IPS-20b (cell line): Measurements from ENCODE around the gene PARD3.

Experiments
- H3K27ac ChIP-seq: one replicate; pipeline ENCODE4 v1.5.1; 2013; ENCODE audit warnings: low read length
- H3K27me3 ChIP-seq: 2 replicates; pipeline ENCODE4 v1.6.1; 2013; ENCODE audit warnings: mild to moderate bottlenecking, low read length, inconsistent platforms; ENCODE audit not compliant: insufficient read depth
- H3K36me3 ChIP-seq: 2 replicates; pipeline ENCODE4 v1.6.1; 2013; ENCODE audit warnings: low read depth, mild to moderate bottlenecking, inconsistent platforms, low read length, moderate library complexity; ENCODE audit not compliant: insufficient read depth
- H3K4me1 ChIP-seq: 2 replicates; pipeline ENCODE4 v1.6.1; 2013; ENCODE audit warnings: mild to moderate bottlenecking, control low read depth, inconsistent platforms, low read length, moderate library complexity; ENCODE audit not compliant: insufficient read depth
- H3K4me3 ChIP-seq: 2 replicates; pipeline ENCODE4 v1.5.1; 2013; ENCODE audit warnings: mild to moderate bottlenecking, low read length, inconsistent platforms
- H3K9ac ChIP-seq: 2 replicates; pipeline ENCODE4 v1.6.1; 2013; ENCODE audit warnings: low read depth, mild to moderate bottlenecking, inconsistent platforms, low read length, moderate library complexity
- H3K9me3 ChIP-seq: 2 replicates; pipeline ENCODE4 v1.6.1; 2013; ENCODE audit warnings: mild to moderate bottlenecking, low read depth, low read length, inconsistent platforms; ENCODE audit not compliant: insufficient read depth

The PARD3 gene

GRCh38 chr10:34235164-34235832 lies 579.8 kb downstream of the PARD3 start:
- Histone ChIP-seq H3K27ac (no peak overlapping the region), H3K9ac (no peak overlapping the region), H3K9me3 (no peaks in the 10 kb centered on the region), H3K36me3 (no peaks in the 10 kb centered on the region), H3K27me3 (no peaks in the 10 kb centered on the region), H3K4me1 (peaks cover 23% of the 10 kb centered on the region), H3K4me3 (no peak overlapping the region)

GRCh38 chr10:34232481-34232880 lies 582.6 kb downstream of the PARD3 start:
- Histone ChIP-seq H3K4me3 (no peak overlapping the region), H3K4me1 (peaks cover 13% of the 10 kb centered on the region), H3K36me3 (no peaks in the 10 kb centered on the region), H3K9me3 (no peaks in the 10 kb centered on the region), H3K27ac (no peak overlapping the region), H3K27me3 (no peaks in the 10 kb centered on the region), H3K9ac (no peak overlapping the region)

- Histone ChIP-seq H3K27ac (no peak overlapping the region), H3K27me3 (no peaks in the 10 kb centered on the region), H3K4me1 (peaks cover 9% of the 10 kb centered on the region), H3K36me3 (no peaks in the 10 kb centered on the region), H3K4me3 (no peak overlapping the region), H3K9ac (no peak overlapping the region), H3K9me3 (no peaks in the 10 kb centered on the region)
These were observed 583.5 kb downstream of the PARD3 start for GRCh38 chr10:34231441-34232180.

- no peaks in the 10 kb centered on the region for H3K36me3 ChIP-seq
- H3K27me3 ChIP-seq, result no peaks in the 10 kb centered on the region
- H3K4me3 ChIP-seq, result no peak overlapping the region
- no peaks in the 10 kb centered on the region for H3K4me1 ChIP-seq
- no peak overlapping the region for H3K27ac ChIP-seq
- H3K9me3 ChIP-seq, result no peaks in the 10 kb centered on the region
- H3K9ac ChIP-seq, result no peak overlapping the region
These were observed 585.2 kb downstream of the PARD3 start for GRCh38 chr10:34229917-34230316.

GRCh38 chr10:34228066-34228465 lies 587.0 kb downstream of the PARD3 start:
- Histone ChIP-seq H3K27ac (no peak overlapping the region), H3K36me3 (no peaks in the 10 kb centered on the region), H3K9me3 (no peaks in the 10 kb centered on the region), H3K4me1 (no peaks in the 10 kb centered on the region), H3K9ac (no peak overlapping the region), H3K27me3 (no peaks in the 10 kb centered on the region), H3K4me3 (no peak overlapping the region)

GRCh38 chr10:34224639-34225038 lies 590.5 kb downstream of the PARD3 start:
- H3K4me1 ChIP-seq, result no peaks in the 10 kb centered on the region

GRCh38 chr10:34223658-34224057 lies 591.4 kb downstream of the PARD3 start:
- Histone ChIP-seq H3K4me1 (no peaks in the 10 kb centered on the region), H3K27me3 (no peaks in the 10 kb centered on the region), H3K9me3 (no peaks in the 10 kb centered on the region), H3K27ac (no peak overlapping the region), H3K9ac (no peak overlapping the region), H3K4me3 (no peak overlapping the region), H3K36me3 (no peaks in the 10 kb centered on the region)

More at GRCh38 chr10:34224639-34225038, 590.5 kb downstream of the PARD3 start:
- H3K9ac ChIP-seq, result no peak overlapping the region
- H3K27ac ChIP-seq, result no peak overlapping the region
- H3K27me3 ChIP-seq, result no peaks in the 10 kb centered on the region
- no peak overlapping the region for H3K4me3 ChIP-seq
- no peaks in the 10 kb centered on the region for H3K9me3 ChIP-seq
- H3K36me3 ChIP-seq, result no peaks in the 10 kb centered on the region

GRCh38 chr10:34222359-34222758 lies 592.7 kb downstream of the PARD3 start:
- Histone ChIP-seq H3K27ac (no peak overlapping the region), H3K9ac (no peak overlapping the region), H3K36me3 (no peaks in the 10 kb centered on the region), H3K4me1 (no peaks in the 10 kb centered on the region), H3K9me3 (no peaks in the 10 kb centered on the region), H3K27me3 (no peaks in the 10 kb centered on the region), H3K4me3 (no peak overlapping the region)

- H3K9me3 ChIP-seq, result no peaks in the 10 kb centered on the region
- no peaks in the 10 kb centered on the region for H3K4me1 ChIP-seq
- H3K9ac ChIP-seq, result no peak overlapping the region
- H3K4me3 ChIP-seq, result no peak overlapping the region
- no peaks in the 10 kb centered on the region for H3K27me3 ChIP-seq
- H3K36me3 ChIP-seq, result no peaks in the 10 kb centered on the region
- H3K27ac ChIP-seq, result no peak overlapping the region
These were observed 595.1 kb downstream of the PARD3 start for GRCh38 chr10:34219753-34220548.

GRCh38 chr10:34217524-34217923 lies 597.6 kb downstream of the PARD3 start:
- no peaks in the 10 kb centered on the region for H3K9me3 ChIP-seq

GRCh38 chr10:34216348-34216945 lies 598.6 kb downstream of the PARD3 start:
- Histone ChIP-seq H3K9me3 (no peaks in the 10 kb centered on the region), H3K4me3 (no peak overlapping the region), H3K9ac (no peak overlapping the region), H3K36me3 (no peaks in the 10 kb centered on the region), H3K27ac (no peak overlapping the region), H3K27me3 (no peaks in the 10 kb centered on the region), H3K4me1 (no peaks in the 10 kb centered on the region)

More at GRCh38 chr10:34217524-34217923, 597.6 kb downstream of the PARD3 start:
- H3K36me3 ChIP-seq, result no peaks in the 10 kb centered on the region
- H3K27me3 ChIP-seq, result no peaks in the 10 kb centered on the region
- H3K4me3 ChIP-seq, result no peak overlapping the region
- no peak overlapping the region for H3K9ac ChIP-seq
- H3K4me1 ChIP-seq, result no peaks in the 10 kb centered on the region
- no peak overlapping the region for H3K27ac ChIP-seq
